GM23338 (cell line): Measurements from ENCODE around the gene SSNA1. TPM values are rescaled to one million over a fixed set of nuclear protein-coding genes. Genes with fewer than 3 reads are reported as not detected.

Source experiments
- ATAC-seq: fragments of 200-7000 bp; cut with Tn5 transposase; 3 replicates; pipeline ENCODE4 v1.9.1; 2020
- DNase-seq: peaks from one replicate; pipeline ENCODE4 v3.0.0-alpha.2; 2015; ENCODE audit warnings: low spot score
- H2AFZ ChIP-seq: fragments of 200-600 bp; sonication (generic); 2 replicates; pipeline ENCODE4 v1.8.0; 2016; ENCODE audit warnings: antibody characterized with exemption, mild to moderate bottlenecking, moderate library complexity
- H3F3A ChIP-seq: fragments of 200-600 bp; sonication (generic); replicated peaks from 2 replicates; pipeline ENCODE4 v1.8.0; 2017; ENCODE audit warnings: antibody characterized with exemption, mixed run types, low read depth
- H3K27ac ChIP-seq: fragments of 200-600 bp; sonication (generic); 2 replicates; pipeline ENCODE4 v1.6.1; 2016; ENCODE audit warnings: low read depth
- H3K27me3 ChIP-seq: fragments of 200-600 bp; sonication (generic); 2 replicates; pipeline ENCODE4 v1.8.0; 2016; ENCODE audit warnings: mild to moderate bottlenecking, mixed run types, moderate library complexity; ENCODE audit not compliant: insufficient read depth
- H3K36me3 ChIP-seq: fragments of 200-600 bp; sonication (generic); 2 replicates; pipeline ENCODE4 v1.8.0; 2016; ENCODE audit warnings: mild to moderate bottlenecking; ENCODE audit not compliant: insufficient read depth
- H3K4me1 ChIP-seq: fragments of 200-600 bp; sonication (generic); 2 replicates; pipeline ENCODE4 v1.8.0; 2016; ENCODE audit warnings: mild to moderate bottlenecking, moderate library complexity; ENCODE audit not compliant: insufficient read depth
- H3K4me2 ChIP-seq: fragments of 200-600 bp; sonication (generic); 2 replicates; pipeline ENCODE4 v1.7.1; 2017; ENCODE audit warnings: mixed run types
- H3K4me3 ChIP-seq: fragments of 200-600 bp; sonication (generic); 2 replicates; pipeline ENCODE4 v1.6.1; 2016; ENCODE audit warnings: mixed run types
- H3K79me2 ChIP-seq: fragments of 200-600 bp; sonication (generic); replicated peaks from 2 replicates; pipeline ENCODE4 v1.8.0; 2017; ENCODE audit warnings: mild to moderate bottlenecking; ENCODE audit not compliant: insufficient read depth
- H3K9me2 ChIP-seq: fragments of 200-600 bp; sonication (generic); 2 replicates; pipeline ENCODE4 v1.8.0; 2017; ENCODE audit not compliant: insufficient read depth
- H4K20me1 ChIP-seq: fragments of 200-600 bp; sonication (generic); replicated peaks from 2 replicates; pipeline ENCODE4 v1.8.0; 2017; ENCODE audit warnings: mild to moderate bottlenecking; ENCODE audit not compliant: insufficient read depth
- H3K27ac Mint-ChIP-seq: 2 replicates; pipeline ENCODE4 v1.8.0; 2020; ENCODE audit warnings: inconsistent platforms, mild to moderate bottlenecking, moderate library complexity, mixed read lengths
- H3K27me3 Mint-ChIP-seq: 3 replicates; pipeline ENCODE4 v1.8.0; 2022; ENCODE audit warnings: low read depth, mild to moderate bottlenecking, moderate library complexity, mixed read lengths, inconsistent platforms; ENCODE audit not compliant: insufficient read depth, poor library complexity
- H3K36me3 Mint-ChIP-seq: 3 replicates; pipeline ENCODE4 v1.8.0; 2021; ENCODE audit warnings: low read depth, mild to moderate bottlenecking, inconsistent platforms, moderate library complexity, mixed read lengths
- H3K4me1 Mint-ChIP-seq: 3 replicates; pipeline ENCODE4 v1.8.0; 2020; ENCODE audit warnings: mild to moderate bottlenecking, inconsistent platforms, mixed read lengths
- H3K4me3 Mint-ChIP-seq: 3 replicates; pipeline ENCODE4 v1.8.0; 2021; ENCODE audit warnings: moderate library complexity, mild to moderate bottlenecking, inconsistent platforms, mixed read lengths
- H3K9me3 Mint-ChIP-seq: 3 replicates; pipeline ENCODE4 v1.8.0; 2020; ENCODE audit warnings: moderate library complexity, mild to moderate bottlenecking, inconsistent platforms, mixed read lengths
- CREB1 ChIP-seq: fragments of 250-450 bp; sonication (Bioruptor Pico); IDR thresholded peaks from 2 replicates; pipeline ENCODE4 v1.5.0; 2020; ENCODE audit warnings: low read depth, mild to moderate bottlenecking, moderate library complexity
- CTCF ChIP-seq, 2 experiments: fragments of 200-600 bp in 1 of 2; sonication (generic) in 1 of 2; conservative IDR thresholded peaks; 2 replicates each; pipeline versions ENCODE4 v1.5.1 to v1.6.1; 2016 to 2017; ENCODE audit warnings: antibody characterized with exemption in 2 of 2, low read depth in 2 of 2, mild to moderate bottlenecking in 2 of 2, moderate library complexity in 1 of 2
- ETS1 ChIP-seq: IDR thresholded peaks from 2 replicates; pipeline ENCODE4 v1.6.1; 2016; ENCODE audit warnings: antibody characterized with exemption
- EZH2 ChIP-seq: fragments of 200-600 bp; sonication (generic); IDR thresholded peaks from one replicate; pipeline ENCODE4 v1.8.0; 2017; ENCODE audit warnings: antibody characterized with exemption, mild to moderate bottlenecking, low read depth; ENCODE audit not compliant: unreplicated experiment
- EZH2phosphoT487 ChIP-seq: fragments of 200-600 bp; sonication (generic); IDR thresholded peaks from one replicate; pipeline ENCODE4 v1.8.1; 2018; ENCODE audit warnings: antibody characterized with exemption; ENCODE audit not compliant: unreplicated experiment
- JUNB ChIP-seq: IDR thresholded peaks from one replicate; pipeline ENCODE4 v1.6.1; 2016; ENCODE audit warnings: antibody characterized with exemption; ENCODE audit not compliant: unreplicated experiment
- POLR2AphosphoS5 ChIP-seq: IDR thresholded peaks from 2 replicates; pipeline ENCODE4 v1.6.1; 2016; ENCODE audit warnings: antibody characterized with exemption, low read depth
- STAT1 ChIP-seq: IDR thresholded peaks from one replicate; pipeline ENCODE4 v1.6.1; 2016; ENCODE audit warnings: antibody characterized with exemption; ENCODE audit not compliant: unreplicated experiment
- ZNF331 ChIP-seq: fragments of 250-450 bp; sonication (Bioruptor Pico); IDR thresholded peaks from 2 replicates; pipeline ENCODE4 v1.5.0; 2020; ENCODE audit warnings: low read depth, mild to moderate bottlenecking, moderate library complexity
- ZNF462 ChIP-seq: fragments of 250-450 bp; sonication (Bioruptor Pico); IDR thresholded peaks from 2 replicates; pipeline ENCODE4 v1.5.0; 2020; ENCODE audit warnings: mild to moderate bottlenecking, moderate library complexity
- polyA plus RNA-seq: library from polyadenylated mRNA; unstranded; fragments of >200 nt; fragmentation: Nextera tagmentation; extraction: Ambion mirVana; gene quantifications from 2 replicates; pipeline ENCODE4 v1.2.1, GENCODE V29; 2016
- total RNA-seq: library from RNA; depleted of rRNA; stranded (reverse); fragments of >200 nt; shearing (Covaris generic); gene quantifications from 2 replicates; pipeline ENCODE4 v1.2.3, GENCODE V29; 2014

SSNA1 gene
- total and polyA plus RNA-seq, 2 experiments from 2014 or later: 132 to 154 TPM

- no peak for TF ChIP-seq CTCF (conservative IDR thresholded peaks at IDR 0.05; ENCODE audit: low read depth in 2 of 2)
- TF ChIP-seq EZH2phosphoT487: no peak
- no peak for TF ChIP-seq ETS1
- no peak for TF ChIP-seq JUNB
- no peak for TF ChIP-seq STAT1
- TF ChIP-seq CREB1 (CRISPR knock-in tag): no peak
- no peak for TF ChIP-seq POLR2AphosphoS5
- TF ChIP-seq EZH2: no peak
- no peak for TF ChIP-seq ZNF331 (CRISPR knock-in tag)
Observed at GRCh38 chr9:137179761-137180160, 8.7 kb upstream of the SSNA1 start (continued).

- peaks cover 7% of the 10 kb centered on the region; the same call in 1 of the 2 replicates for H3F3A ChIP-seq
- H3K27me3 Mint-ChIP-seq: peaks cover 3% of the 10 kb centered on the region
- no peak for ATAC-seq
Observed at GRCh38 chr9:137180491-137180890, 8.0 kb upstream of the SSNA1 start.

More at GRCh38 chr9:137180491-137180890, 8.0 kb upstream of the SSNA1 start:
- Histone ChIP-seq H3K27ac (no peak overlapping the region), H3K27me3 (no peaks in the 10 kb centered on the region), H3K36me3 (no peaks in the 10 kb centered on the region), H3K4me3 (no peak overlapping the region), H2AFZ (no peak overlapping the region), H4K20me1 (no peaks in the 10 kb centered on the region), H3K4me2 (no peak overlapping the region), H3K79me2 (no peaks in the 10 kb centered on the region), H3K4me1 (no peaks in the 10 kb centered on the region), H3K9me2 (no peaks in the 10 kb centered on the region)
- Mint-ChIP-seq H3K27ac (no peak overlapping the region), H3K4me3 (no peak overlapping the region), H3K36me3 (peaks cover 25% of the 10 kb centered on the region), H3K4me1 (no peaks in the 10 kb centered on the region; the same call in 1 of the 3 replicates), H3K9me3 (no peaks in the 10 kb centered on the region)
- no peak for DNase-seq
- TF ChIP-seq ZNF331 (CRISPR knock-in tag): no peak
- TF ChIP-seq STAT1: no peak
- no peak for TF ChIP-seq CREB1 (CRISPR knock-in tag)
- TF ChIP-seq ZNF462 (CRISPR knock-in tag): no peak
